ENCODE data around the gene PLBD2.

PLBD2 gene

DNA sequence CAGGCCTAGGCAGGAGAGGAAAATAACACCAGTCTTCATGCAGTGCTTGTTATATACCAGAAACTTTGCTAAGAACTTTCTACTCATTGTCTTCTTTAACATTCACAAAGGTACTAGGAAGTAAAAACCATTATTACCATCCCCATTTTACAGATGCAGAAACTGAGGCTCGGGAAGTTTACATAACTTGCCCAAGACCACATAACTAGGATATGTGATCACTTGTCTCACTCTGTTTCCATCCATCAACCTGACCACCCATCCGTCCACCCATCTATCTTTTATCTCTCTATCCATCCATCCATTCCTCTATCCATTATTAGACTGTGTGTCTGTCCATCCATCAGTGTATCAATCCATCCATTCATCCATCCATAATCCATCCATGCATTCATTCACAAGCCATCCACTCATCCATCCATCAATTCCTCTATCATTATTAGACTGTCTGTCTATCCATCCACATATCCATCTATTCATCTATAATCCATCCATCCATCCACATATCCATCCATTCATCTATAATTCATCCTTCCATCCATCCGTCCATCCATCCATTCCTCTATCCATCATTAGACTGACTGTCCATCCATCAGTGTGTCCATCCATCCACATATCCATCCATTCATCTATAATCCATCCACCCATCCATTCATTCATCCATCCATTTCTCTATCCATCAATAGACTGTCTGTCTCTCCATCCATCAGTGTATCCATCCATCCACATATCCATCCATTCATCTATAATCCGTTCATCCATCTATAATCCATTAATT lies 80.3 kb downstream of the PLBD2 start:
- H3K27me3 ChIP-seq (ENCODE audit: control insufficient read depth, insufficient read depth, low read length) = no peaks in the 10 kb centered on the region
- no peaks in the 10 kb centered on the region for H3K4me1 ChIP-seq (ENCODE audit: control insufficient read depth, insufficient read depth, low read length)
- no peak overlapping the region for H3K4me3 ChIP-seq (ENCODE audit: low read length)
- H3K36me3 ChIP-seq (ENCODE audit: control insufficient read depth, insufficient read depth, low read length) = no peaks in the 10 kb centered on the region
- no peak overlapping the region for H3K9ac ChIP-seq (ENCODE audit: low read length)
- H3K27ac ChIP-seq (ENCODE audit: low read depth, low read length) = no peak overlapping the region

- no peak overlapping the region for H3K4me3 ChIP-seq (ENCODE audit: low read length)
- H3K9ac ChIP-seq (ENCODE audit: low read length) = no peak overlapping the region
- H3K36me3 ChIP-seq (ENCODE audit: control insufficient read depth, insufficient read depth, low read length) = no peaks in the 10 kb centered on the region
- no peak overlapping the region for H3K27ac ChIP-seq (ENCODE audit: low read depth, low read length)
- H3K27me3 ChIP-seq (ENCODE audit: control insufficient read depth, insufficient read depth, low read length) = no peaks in the 10 kb centered on the region
- no peaks in the 10 kb centered on the region for H3K4me1 ChIP-seq (ENCODE audit: control insufficient read depth, insufficient read depth, low read length)
These were observed 80.9 kb downstream of the PLBD2 start for GRCh38 chr12:113439301-113439597.

GRCh38 chr12:113439606-113440030 lies 81.2 kb downstream of the PLBD2 start:
- no peak overlapping the region for H3K9ac ChIP-seq (ENCODE audit: low read length)
- H3K4me1 ChIP-seq (ENCODE audit: control insufficient read depth, insufficient read depth, low read length) = no peaks in the 10 kb centered on the region
- H3K4me3 ChIP-seq (ENCODE audit: low read length) = no peak overlapping the region
- no peaks in the 10 kb centered on the region for H3K36me3 ChIP-seq (ENCODE audit: control insufficient read depth, insufficient read depth, low read length)
- H3K27me3 ChIP-seq (ENCODE audit: control insufficient read depth, insufficient read depth, low read length) = no peaks in the 10 kb centered on the region
- no peak overlapping the region for H3K27ac ChIP-seq (ENCODE audit: low read depth, low read length)

GRCh38 chr12:113440336-113440735 lies 81.9 kb downstream of the PLBD2 start:
- Histone ChIP-seq H3K9ac (ENCODE audit: low read length) (no peak overlapping the region), H3K4me3 (ENCODE audit: low read length) (no peak overlapping the region), H3K4me1 (ENCODE audit: control insufficient read depth, insufficient read depth, low read length) (no peaks in the 10 kb centered on the region), H3K27me3 (ENCODE audit: control insufficient read depth, insufficient read depth, low read length) (no peaks in the 10 kb centered on the region), H3K27ac (ENCODE audit: low read depth, low read length) (no peak overlapping the region), H3K36me3 (ENCODE audit: control insufficient read depth, insufficient read depth, low read length) (no peaks in the 10 kb centered on the region)

Data from rectal smooth muscle tissue (tissue), 1 donor.